Omental fat pad (tissue), 4 donors: ENCODE measurements around the gene UBE3D. TPM values are rescaled to one million over a fixed set of nuclear protein-coding genes. Genes with fewer than 3 reads are reported as not detected.

Experiments used
- ATAC-seq: fragments of 150-250 bp; one replicate; pipeline ENCODE4 v1.9.1; 2016; ENCODE audit warnings: mild to moderate bottlenecking, moderate library complexity; ENCODE audit not compliant: low FRiP score
- DNase-seq: peaks from one replicate; pipeline ENCODE4 v3.0.0-alpha.2; 2019; ENCODE audit warnings: low spot score
- total RNA-seq, 4 donors: library from RNA; depleted of rRNA; stranded (reverse); fragments of >200 nt; gene quantifications; one replicate each; pipeline ENCODE4 v1.1.0, GENCODE V29; 2016
- TF ChIP-seq, protein P1 (sequence below), 3 donors: fragments of 450-650 bp; IDR thresholded peaks; one replicate each; pipeline ENCODE4 v1.5.1; 2016 to 2017; ENCODE audit warnings: antibody characterized with exemption in 3 of 3, mild to moderate bottlenecking in 3 of 3, moderate library complexity in 2 of 3

UBE3D gene
- total RNA-seq, 4 donors from 2014 or later: 6.1 to 17.5 (median 7.5) TPM

DNA sequence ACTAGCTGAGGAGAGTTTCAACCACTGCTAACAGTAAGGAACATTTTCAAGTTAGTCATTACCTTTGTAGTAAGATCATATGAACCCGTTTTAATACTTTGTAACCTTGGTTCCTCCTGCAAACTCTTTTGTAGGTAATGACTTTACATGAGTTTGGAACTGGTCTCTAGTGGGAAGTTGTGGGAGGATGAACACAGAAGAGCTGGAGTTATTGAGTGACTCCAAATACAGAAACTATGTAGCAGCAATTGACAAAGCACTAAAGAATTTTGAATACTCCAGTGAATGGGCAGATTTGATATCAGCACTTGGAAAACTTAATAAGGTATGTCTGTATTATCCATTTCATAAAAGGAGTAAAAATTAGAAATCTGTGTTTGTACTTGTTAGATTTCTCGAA lies 31.1 kb upstream of the UBE3D start:
- TF ChIP-seq, protein P1, sequence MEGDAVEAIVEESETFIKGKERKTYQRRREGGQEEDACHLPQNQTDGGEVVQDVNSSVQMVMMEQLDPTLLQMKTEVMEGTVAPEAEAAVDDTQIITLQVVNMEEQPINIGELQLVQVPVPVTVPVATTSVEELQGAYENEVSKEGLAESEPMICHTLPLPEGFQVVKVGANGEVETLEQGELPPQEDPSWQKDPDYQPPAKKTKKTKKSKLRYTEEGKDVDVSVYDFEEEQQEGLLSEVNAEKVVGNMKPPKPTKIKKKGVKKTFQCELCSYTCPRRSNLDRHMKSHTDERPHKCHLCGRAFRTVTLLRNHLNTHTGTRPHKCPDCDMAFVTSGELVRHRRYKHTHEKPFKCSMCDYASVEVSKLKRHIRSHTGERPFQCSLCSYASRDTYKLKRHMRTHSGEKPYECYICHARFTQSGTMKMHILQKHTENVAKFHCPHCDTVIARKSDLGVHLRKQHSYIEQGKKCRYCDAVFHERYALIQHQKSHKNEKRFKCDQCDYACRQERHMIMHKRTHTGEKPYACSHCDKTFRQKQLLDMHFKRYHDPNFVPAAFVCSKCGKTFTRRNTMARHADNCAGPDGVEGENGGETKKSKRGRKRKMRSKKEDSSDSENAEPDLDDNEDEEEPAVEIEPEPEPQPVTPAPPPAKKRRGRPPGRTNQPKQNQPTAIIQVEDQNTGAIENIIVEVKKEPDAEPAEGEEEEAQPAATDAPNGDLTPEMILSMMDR (IDR thresholded peaks at IDR 0.05): no peak
- ATAC-seq (no peak), DNase-seq (no peak)

DNA sequence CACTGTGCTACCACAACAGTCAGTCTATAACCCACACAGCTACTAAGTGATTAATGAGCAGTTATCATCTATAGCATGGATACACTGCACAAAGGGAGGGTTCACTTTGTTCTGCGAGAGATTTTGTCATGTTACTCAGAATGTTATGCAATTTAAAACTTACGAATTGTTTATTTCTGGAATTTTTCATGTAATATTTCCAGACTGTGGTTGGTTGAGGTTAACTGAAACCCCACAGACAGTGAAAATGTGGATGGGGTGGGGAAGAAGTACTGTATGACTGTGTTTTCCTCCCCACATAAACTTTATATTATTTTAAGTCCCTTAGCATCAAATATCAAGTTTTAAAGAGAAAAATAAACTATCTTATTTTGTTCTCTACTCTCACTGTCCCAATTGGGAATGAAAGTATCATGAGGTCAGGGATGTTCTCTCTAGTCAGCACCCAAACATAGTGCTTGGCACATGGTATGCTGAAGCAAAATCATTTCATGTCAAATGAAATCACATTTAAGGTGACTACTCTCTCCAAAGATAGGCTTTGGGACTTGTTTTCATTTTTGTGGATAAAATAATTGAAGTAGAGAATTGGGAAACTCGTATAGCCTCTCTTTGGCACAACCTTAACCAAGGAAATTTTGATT lies 27.2 kb upstream of the UBE3D start:
- TF ChIP-seq, protein P1 (IDR thresholded peaks at IDR 0.05): no peak
- ATAC-seq (peak; percentile 37), DNase-seq (no peak)

DNA sequence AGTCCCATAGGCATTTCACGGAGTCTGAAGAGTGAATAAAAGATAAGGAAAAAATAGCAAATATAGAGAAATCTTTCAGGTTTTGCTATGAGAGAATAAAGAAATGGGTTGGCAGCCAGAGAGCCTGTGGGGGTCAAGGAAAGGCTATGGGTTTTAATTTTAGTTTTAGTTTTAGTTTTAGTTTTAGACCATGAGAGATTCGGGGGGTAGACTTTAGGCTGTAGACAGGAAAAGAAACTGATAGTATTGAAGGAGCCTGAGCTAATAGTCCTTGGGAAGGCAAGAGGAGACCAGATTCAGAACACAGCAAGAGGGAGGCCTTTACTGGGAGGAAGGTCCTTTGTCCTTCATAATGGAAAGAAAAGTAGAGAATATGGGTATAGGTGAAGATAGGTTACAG lies 21.1 kb upstream of the UBE3D start:
- no peak for ATAC-seq
- no peak for DNase-seq
- TF ChIP-seq, protein P1 (IDR thresholded peaks at IDR 0.05): no peak

DNA sequence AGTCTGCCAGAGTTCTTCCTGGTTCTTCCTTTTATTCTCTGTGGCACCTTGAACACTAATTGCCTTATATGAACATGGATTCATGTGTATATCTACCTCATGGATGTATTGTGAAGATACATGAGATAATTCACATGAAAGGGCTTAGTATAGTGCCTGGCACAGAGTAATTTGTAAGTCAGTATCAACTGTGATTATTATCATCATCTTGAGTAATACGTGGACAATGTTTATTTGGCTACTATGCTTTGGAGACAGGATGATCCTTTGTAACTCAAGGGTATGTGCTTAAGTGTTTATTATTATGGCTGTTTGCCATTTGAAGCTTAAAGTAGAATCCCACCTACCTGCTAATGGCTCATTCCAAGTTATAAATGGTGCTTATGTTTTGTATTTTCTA lies 17.8 kb upstream of the UBE3D start:
- TF ChIP-seq, protein P1 (IDR thresholded peaks at IDR 0.05): no peak
- DNase-seq (no peak), ATAC-seq (no peak)

DNA sequence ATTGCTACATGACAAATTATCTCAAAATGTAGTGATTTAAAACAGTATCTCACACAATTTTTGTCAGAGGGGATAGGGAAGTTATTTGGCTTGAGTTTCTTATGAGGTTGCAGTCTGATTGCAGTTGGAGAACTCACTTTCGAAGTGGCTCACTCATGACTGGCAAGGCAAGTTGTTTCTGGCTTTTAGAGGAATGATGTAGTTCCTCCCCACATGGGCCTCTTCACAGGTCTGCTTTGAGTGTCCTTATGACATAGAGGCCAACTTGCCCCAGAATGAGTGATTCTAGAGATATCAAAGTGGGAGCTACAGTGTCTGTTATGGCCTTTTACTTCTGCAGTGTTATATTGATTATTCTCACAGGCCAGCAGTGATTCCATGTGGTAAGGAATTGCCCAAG lies 8.0 kb upstream of the UBE3D start:
- DNase-seq (no peak), ATAC-seq (no peak)
- TF ChIP-seq, protein P1 (IDR thresholded peaks at IDR 0.05): no peak

DNA sequence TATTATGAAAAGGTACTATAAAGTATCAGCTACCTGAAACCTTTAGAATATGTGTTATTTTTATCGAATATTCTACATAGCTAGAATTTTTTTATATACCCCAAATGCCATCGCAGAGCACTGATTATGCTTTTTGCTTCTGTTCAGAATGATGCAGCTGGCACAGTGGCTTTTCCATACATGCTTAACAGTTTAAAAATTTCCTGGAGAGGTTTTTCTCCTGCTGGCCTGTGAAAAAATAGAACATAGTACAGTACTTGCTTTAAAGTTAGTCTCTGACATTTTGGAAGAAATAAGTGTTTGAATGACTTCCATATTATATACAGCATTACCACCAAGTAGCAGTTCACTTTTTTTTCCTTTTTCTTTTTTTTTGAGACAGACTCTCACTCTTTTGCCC lies 7.1 kb upstream of the UBE3D start:
- TF ChIP-seq, protein P1 (IDR thresholded peaks at IDR 0.05): no peak
- ATAC-seq (no peak), DNase-seq (no peak)

DNA sequence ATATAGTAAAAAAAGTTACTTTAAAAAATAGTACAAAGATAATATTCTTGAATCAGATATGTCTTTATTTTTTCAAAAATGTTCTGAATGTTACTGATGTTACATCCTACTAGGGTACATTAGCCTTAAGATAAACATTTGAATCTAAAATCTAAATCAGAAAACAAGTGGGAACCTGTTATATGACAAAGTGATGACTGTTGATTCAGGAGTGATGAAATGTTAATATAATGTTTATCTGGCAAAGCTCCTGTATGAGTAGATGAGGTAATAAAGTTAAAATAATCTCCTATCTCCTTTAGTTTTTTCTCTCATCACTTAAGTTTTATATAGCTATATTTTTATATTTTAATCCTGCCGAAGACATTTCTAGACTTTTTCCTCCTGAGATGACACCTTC lies 6.1 kb upstream of the UBE3D start:
- TF ChIP-seq, protein P1 (IDR thresholded peaks at IDR 0.05): no peak
- DNase-seq (no peak), ATAC-seq (no peak)
